DND-41 (cell line): ENCODE results near the gene RAB5A.

Source experiments
- ATAC-seq: fragments of 200-7000 bp; cut with Tn5 transposase; 3 replicates; pipeline ENCODE4 v1.9.1; 2021; ENCODE audit warnings: low read depth; ENCODE audit not compliant: insufficient read depth
- DNase-seq: peaks from one replicate; pipeline ENCODE4 v3.0.0-alpha.2; 2020
- H2AFZ ChIP-seq: 2 replicates; pipeline ENCODE4 v1.6.0; 2012; ENCODE audit warnings: low read depth, low read length
- H3K27ac ChIP-seq: 2 replicates; pipeline ENCODE4 v1.5.1; 2012; ENCODE audit warnings: low read length, inconsistent platforms
- H3K27me3 ChIP-seq: fragments of 200-600 bp; sonication (generic); 2 replicates; pipeline ENCODE4 v1.6.0; 2012; ENCODE audit warnings: low read length, mild to moderate bottlenecking, inconsistent platforms; ENCODE audit not compliant: insufficient read depth, poor library complexity
- H3K36me3 ChIP-seq: 2 replicates; pipeline ENCODE4 v1.5.1; 2012; ENCODE audit warnings: low read length, inconsistent platforms; ENCODE audit not compliant: insufficient read depth
- H3K4me1 ChIP-seq: 2 replicates; pipeline ENCODE4 v1.5.1; 2012; ENCODE audit warnings: mild to moderate bottlenecking, low read length; ENCODE audit not compliant: insufficient read depth
- H3K4me2 ChIP-seq: 2 replicates; pipeline ENCODE4 v1.6.0; 2012; ENCODE audit warnings: mild to moderate bottlenecking, moderate library complexity, low read length, inconsistent platforms; ENCODE audit not compliant: insufficient read depth
- H3K4me3 ChIP-seq, 2 experiments: fragments of 200-600 bp in 1 of 2; shearing (Covaris generic) in 1 of 2; 2 replicates each; pipeline ENCODE4 v1.5.1; 2012 to 2016; ENCODE audit warnings: inconsistent platforms in 2 of 2, low read length in 2 of 2, mild to moderate bottlenecking in 2 of 2, low read depth in 1 of 2, moderate library complexity in 1 of 2
- H3K79me2 ChIP-seq: 2 replicates; pipeline ENCODE4 v1.6.0; 2012; ENCODE audit warnings: low read length, inconsistent platforms; ENCODE audit not compliant: insufficient read depth
- H3K9ac ChIP-seq: 2 replicates; pipeline ENCODE4 v1.6.0; 2012; ENCODE audit warnings: low read depth, mild to moderate bottlenecking, inconsistent platforms, low read length, moderate library complexity
- H3K9me3 ChIP-seq: 2 replicates; pipeline ENCODE4 v1.5.1; 2012; ENCODE audit warnings: low read length, moderate library complexity, mild to moderate bottlenecking, inconsistent platforms; ENCODE audit not compliant: insufficient read depth, severe bottlenecking
- H4K20me1 ChIP-seq: 2 replicates; pipeline ENCODE4 v1.6.0; 2012; ENCODE audit warnings: low read length; ENCODE audit not compliant: insufficient read depth
- CTCF ChIP-seq: IDR thresholded peaks from 2 replicates; pipeline ENCODE4 v1.5.1; 2012; ENCODE audit warnings: borderline replicate concordance, low read length, moderate library complexity, mild to moderate bottlenecking; ENCODE audit not compliant: poor library complexity, severe bottlenecking; ENCODE audit errors: extremely low read depth
- EZH2 ChIP-seq: IDR thresholded peaks from 3 replicates; pipeline ENCODE4 v1.6.1; 2012; ENCODE audit warnings: borderline replicate concordance, low read depth, mild to moderate bottlenecking, moderate library complexity, low read length, inconsistent platforms; ENCODE audit not compliant: severe bottlenecking

The RAB5A gene

GRCh38 chr3:19960696-19961095 lies 13.8 kb downstream of the RAB5A start:
- no peak overlapping the region for H2AFZ ChIP-seq
- H3K79me2 ChIP-seq: peaks cover 98% of the 10 kb centered on the region
- no peak for TF ChIP-seq EZH2
- no peak for TF ChIP-seq CTCF
- no peaks in the 10 kb centered on the region for H3K27me3 ChIP-seq
- H3K4me1 ChIP-seq: no peaks in the 10 kb centered on the region
- no peak overlapping the region for H3K27ac ChIP-seq
- peaks cover 44% of the 10 kb centered on the region for H3K36me3 ChIP-seq
- H3K4me3 ChIP-seq: no peak overlapping the region
- DNase-seq (no peak), ATAC-seq (no peak)
- peaks cover 57% of the 10 kb centered on the region for H4K20me1 ChIP-seq
- H3K4me2 ChIP-seq: no peak overlapping the region
- H3K9me3 ChIP-seq: no peaks in the 10 kb centered on the region
- no peak overlapping the region for H3K9ac ChIP-seq

GRCh38 chr3:19961960-19962359 lies 15.1 kb downstream of the RAB5A start:
- peaks cover 58% of the 10 kb centered on the region for H4K20me1 ChIP-seq
- ATAC-seq: no peak
- H3K79me2 ChIP-seq: peaks cover 98% of the 10 kb centered on the region

GRCh38 chr3:19967208-19967607 lies 20.3 kb downstream of the RAB5A start:
- H2AFZ ChIP-seq: no peak overlapping the region
- H3K27ac ChIP-seq: no peak overlapping the region
- peaks cover 97% of the 10 kb centered on the region for H3K79me2 ChIP-seq
- ATAC-seq (no peak), DNase-seq (no peak)
- TF ChIP-seq CTCF (no peak), EZH2 (no peak)
- no peak overlapping the region for H3K9ac ChIP-seq
- no peak overlapping the region for H3K4me2 ChIP-seq
- peaks cover 27% of the 10 kb centered on the region for H3K36me3 ChIP-seq
- no peaks in the 10 kb centered on the region for H3K9me3 ChIP-seq
- peaks cover 37% of the 10 kb centered on the region for H4K20me1 ChIP-seq
- H3K4me3 ChIP-seq: no peak overlapping the region
- no peaks in the 10 kb centered on the region for H3K27me3 ChIP-seq
- no peaks in the 10 kb centered on the region for H3K4me1 ChIP-seq

More at GRCh38 chr3:19961960-19962359, 15.1 kb downstream of the RAB5A start:
- H3K9me3 ChIP-seq: no peaks in the 10 kb centered on the region
- TF ChIP-seq EZH2 (no peak), CTCF (no peak)
- H3K4me2 ChIP-seq: no peak overlapping the region
- H3K4me3 ChIP-seq: no peak overlapping the region
- DNase-seq: no peak
- H2AFZ ChIP-seq: no peak overlapping the region
- H3K36me3 ChIP-seq: peaks cover 43% of the 10 kb centered on the region
- no peak overlapping the region for H3K27ac ChIP-seq
- no peaks in the 10 kb centered on the region for H3K4me1 ChIP-seq
- H3K9ac ChIP-seq: no peak overlapping the region
- H3K27me3 ChIP-seq: no peaks in the 10 kb centered on the region

- Histone ChIP-seq H3K9me3 (no peaks in the 10 kb centered on the region), H4K20me1 (peaks cover 43% of the 10 kb centered on the region)
- no peak for DNase-seq
Measured at GRCh38 chr3:19967812-19968211, 20.9 kb downstream of the RAB5A start.

More at GRCh38 chr3:19967812-19968211, 20.9 kb downstream of the RAB5A start:
- Histone ChIP-seq H3K36me3 (peaks cover 27% of the 10 kb centered on the region), H3K27me3 (no peaks in the 10 kb centered on the region), H3K9ac (no peak overlapping the region), H3K79me2 (peaks cover 97% of the 10 kb centered on the region), H2AFZ (no peak overlapping the region), H3K4me2 (no peak overlapping the region), H3K27ac (no peak overlapping the region), H3K4me3 (no peak overlapping the region), H3K4me1 (no peaks in the 10 kb centered on the region)
- TF ChIP-seq EZH2 (no peak), CTCF (no peak)
- ATAC-seq: no peak
